SK-N-SH (cell line): ENCODE measurements around the gene PFKM. TPM values are rescaled to one million over a fixed set of nuclear protein-coding genes. Genes with fewer than 3 reads are reported as not detected.
A peak's percentile ranks its signal among the peaks of the same experiment; 100 is the strongest.

Experiments used
- CTCF ChIA-PET: fragments of 300-600, 350-600 bp; formaldehyde crosslinking; extraction: SDS; loops from one replicate; lab custom pipeline; 2021; lab: Yijun Ruan, JAX
- POLR2A ChIA-PET: fragments of 350-600 bp; sonication (Branson Sonifier 250); formaldehyde crosslinking; extraction: SDS; loops from one replicate; lab custom pipeline; 2020; ENCODE audit warnings: antibody characterized with exemption, inconsistent platforms; lab: Yijun Ruan, JAX
- DNase-seq: peaks from one replicate; pipeline ENCODE4 v3.0.0; 2012
- H2AFZ ChIP-seq: fragments of 200-600 bp; sonication (generic); 2 replicates; pipeline ENCODE4 v1.8.1; 2016; ENCODE audit warnings: antibody characterized with exemption, mild to moderate bottlenecking, low read depth
- H3F3A ChIP-seq: fragments of 200-600 bp; sonication (generic); replicated peaks from 2 replicates; pipeline ENCODE3; 2016; ENCODE audit warnings: antibody characterized with exemption, mild to moderate bottlenecking; ENCODE audit not compliant: insufficient read depth
- H3K27ac ChIP-seq, 2 experiments: fragments of 200-500 bp in 1 of 2; fragments of 200-600 bp in 1 of 2; sonication (Bioruptor generic) in 1 of 2; sonication (generic), shearing (Covaris generic) in 1 of 2; 2 replicates each; pipeline versions ENCODE4 v1.5.1 to v1.6.1; 2014 to 2016; ENCODE audit warnings: low read depth in 2 of 2, inconsistent platforms in 1 of 2, low read length in 1 of 2, mild to moderate bottlenecking in 1 of 2, mixed read lengths in 1 of 2
- H3K27me3 ChIP-seq: fragments of 200-600 bp; sonication (generic), shearing (Covaris generic); 2 replicates; pipeline ENCODE4 v1.6.1; 2016; ENCODE audit warnings: mixed run types; ENCODE audit not compliant: insufficient read depth
- H3K36me3 ChIP-seq, 2 experiments: fragments of 200-500 bp in 1 of 2; fragments of 200-600 bp in 1 of 2; sonication (Bioruptor generic) in 1 of 2; sonication (generic) in 1 of 2; replicated peaks in 1 of 2; 2 replicates each; pipeline versions ENCODE3 to v1.5.1; 2014 to 2016; ENCODE audit warnings: low read length in 1 of 2, mild to moderate bottlenecking in 1 of 2; ENCODE audit not compliant: insufficient read depth in 2 of 2, control insufficient read depth in 1 of 2
- H3K4me1 ChIP-seq, 2 experiments: fragments of 200-500 bp in 1 of 2; fragments of 200-600 bp in 1 of 2; sonication (Bioruptor generic) in 1 of 2; sonication (generic), shearing (Covaris generic) in 1 of 2; 2 replicates each; pipeline versions ENCODE4 v1.5.1 to v1.6.1; 2014 to 2016; ENCODE audit warnings: low read depth in 1 of 2, low read length in 1 of 2, mixed run types in 1 of 2; ENCODE audit not compliant: insufficient read depth in 2 of 2, control insufficient read depth in 1 of 2
- H3K4me2 ChIP-seq: fragments of 200-600 bp; sonication (generic), shearing (Covaris generic); 2 replicates; pipeline ENCODE4 v1.6.1; 2017; ENCODE audit warnings: mixed run types
- H3K4me3 ChIP-seq, 2 experiments: fragments of 200-500 bp in 1 of 2; fragments of 200-600 bp in 1 of 2; sonication (Bioruptor generic) in 1 of 2; sonication (generic), shearing (Covaris generic) in 1 of 2; 2 replicates each; pipeline versions ENCODE4 v1.5.1 to v1.8.1; 2014 to 2016; ENCODE audit warnings: low read depth in 2 of 2, inconsistent platforms in 1 of 2, low read length in 1 of 2, mild to moderate bottlenecking in 1 of 2, mixed read lengths in 1 of 2, moderate library complexity in 1 of 2
- H3K79me2 ChIP-seq: fragments of 200-600 bp; sonication (generic); 2 replicates; pipeline ENCODE4 v1.8.1; 2017; ENCODE audit warnings: mild to moderate bottlenecking; ENCODE audit not compliant: insufficient read depth
- H3K9ac ChIP-seq: fragments of 200-600 bp; sonication (generic); 2 replicates; pipeline ENCODE4 v1.6.1; 2017; ENCODE audit warnings: mixed run types
- H3K9me2 ChIP-seq: fragments of 200-600 bp; sonication (generic); 2 replicates; pipeline ENCODE4 v1.6.1; 2017; ENCODE audit warnings: mixed run types
- H3K9me3 ChIP-seq: fragments of 200-600 bp; sonication (generic); 2 replicates; pipeline ENCODE4 v1.6.1; 2017; ENCODE audit warnings: mixed run types, mild to moderate bottlenecking, moderate library complexity
- H4K20me1 ChIP-seq: fragments of 200-600 bp; sonication (generic); 2 replicates; pipeline ENCODE4 v1.6.1; 2017; ENCODE audit warnings: mild to moderate bottlenecking, mixed run types; ENCODE audit not compliant: insufficient read depth
- CHD2 ChIP-seq: fragments of 150-350 bp; IDR thresholded peaks from 2 replicates; pipeline ENCODE4 v1.6.1; 2018; ENCODE audit warnings: low read length; ENCODE audit not compliant: partially characterized antibody
- EP300 ChIP-seq, 2 experiments: IDR thresholded peaks; 2 replicates each; pipeline versions ENCODE4 v1.4.0 to v1.6.1; 2012; ENCODE audit warnings: borderline replicate concordance in 1 of 2, low read depth in 1 of 2, low read length in 1 of 2
- FOXJ3 ChIP-seq: sonication (generic); formaldehyde crosslinking; IDR thresholded peaks from 2 replicates; pipeline ENCODE4 v1.5.1; 2020; ENCODE audit warnings: mild to moderate bottlenecking, missing genetic modification reagents
- GABPA ChIP-seq: IDR thresholded peaks from 2 replicates; pipeline ENCODE4 v1.4.0; 2012; ENCODE audit warnings: low read depth, mild to moderate bottlenecking
- GATA2 ChIP-seq: sonication (generic); formaldehyde crosslinking; IDR thresholded peaks from 2 replicates; pipeline ENCODE4 v1.5.0; 2020; ENCODE audit warnings: mild to moderate bottlenecking, missing genetic modification reagents
- JUND ChIP-seq: IDR thresholded peaks from 2 replicates; pipeline ENCODE4 v1.4.0; 2012
- MAX ChIP-seq: IDR thresholded peaks from 2 replicates; pipeline ENCODE4 v1.4.0; 2012; ENCODE audit warnings: low read depth
- NRF1 ChIP-seq: IDR thresholded peaks from 2 replicates; pipeline ENCODE4 v1.6.1; 2012; ENCODE audit warnings: low read depth, mild to moderate bottlenecking, low read length
- POLR2AphosphoS5 ChIP-seq: IDR thresholded peaks from 2 replicates; pipeline ENCODE4 v1.6.1; 2012; ENCODE audit warnings: low read depth, low read length
- RCOR1 ChIP-seq: fragments of 150-350 bp; IDR thresholded peaks from 2 replicates; pipeline ENCODE4 v1.6.1; 2017; ENCODE audit warnings: antibody characterized with exemption, low read length
- RFX5 ChIP-seq: IDR thresholded peaks from 2 replicates; pipeline ENCODE4 v1.6.1; 2012; ENCODE audit warnings: mild to moderate bottlenecking, improper control_type of control experiment, low read length
- RXRA ChIP-seq: IDR thresholded peaks from 2 replicates; pipeline ENCODE4 v1.4.0; 2012; ENCODE audit warnings: low read depth, mild to moderate bottlenecking, borderline replicate concordance
- SIN3A ChIP-seq: IDR thresholded peaks from 2 replicates; pipeline ENCODE4 v1.6.1; 2012; ENCODE audit warnings: low read depth, mild to moderate bottlenecking, low read length, moderate library complexity, borderline replicate concordance
- SMC3 ChIP-seq: IDR thresholded peaks from 2 replicates; pipeline ENCODE4 v1.6.1; 2012; ENCODE audit warnings: low read depth, low read length, improper control_type of control experiment
- TCF12 ChIP-seq: IDR thresholded peaks from 2 replicates; pipeline ENCODE4 v1.4.0; 2012
- TEAD4 ChIP-seq: IDR thresholded peaks from 2 replicates; pipeline ENCODE4 v1.4.0; 2012; ENCODE audit warnings: mild to moderate bottlenecking, borderline replicate concordance; ENCODE audit not compliant: insufficient read depth
- USF1 ChIP-seq: IDR thresholded peaks from 2 replicates; pipeline ENCODE4 v1.4.0; 2012; ENCODE audit warnings: low read depth, borderline replicate concordance
- USF2 ChIP-seq: fragments of 150-350 bp; IDR thresholded peaks from 2 replicates; pipeline ENCODE4 v1.6.1; 2017; ENCODE audit warnings: antibody characterized with exemption, low read length, low read depth, borderline replicate concordance
- WGBS: methylation state at CpG from one replicate; pipeline ENCODE4 v1.1.6; 2017; ENCODE audit warnings: low lambda C conversion rate; 5-methylcytosine and 5-hydroxymethylcytosine counted together
- polyA plus RNA-seq, 3 experiments: library from polyadenylated mRNA; depleted of rRNA; stranded (reverse); fragments of >200 nt; gene quantifications; 2 replicates each; pipeline ENCODE4 v1.2.3, GENCODE V29; 2012
- TF ChIP-seq, protein P1 (sequence below): fragments of 200-600 bp; sonication (generic); IDR thresholded peaks from 2 replicates; pipeline ENCODE4 v1.6.1; 2017; ENCODE audit warnings: antibody characterized with exemption, mild to moderate bottlenecking, moderate library complexity

PFKM gene
- polyA plus RNA-seq, 1 of the 3 experiments (the other 2 are of a cell fraction) = 85.0 TPM

GRCh38 chr12:48104531-48104930 lies 14.6 kb upstream of the PFKM start:
- Histone ChIP-seq H3K36me3 (peaks cover 0 to 13% of the 10 kb centered on the region in 2 experiments), H3K9ac (peak overlapping the region; percentile 84; the same call in 1 of the 2 replicates), H3K79me2 (peaks cover 65% of the 10 kb centered on the region), H3K9me3 (no peaks in the 10 kb centered on the region), H3K4me1 (peaks cover 10 to 13% of the 10 kb centered on the region in 2 experiments; a peak in 3 of 4 replicates), H3K27ac (no peak overlapping the region; a peak in 2 of 4 replicates), H2AFZ (no peak overlapping the region), H3K9me2 (no peaks in the 10 kb centered on the region), H3K4me2 (peak overlapping the region; percentile 78), H3K27me3 (no peaks in the 10 kb centered on the region), H3F3A (peaks cover 6% of the 10 kb centered on the region), H4K20me1 (no peaks in the 10 kb centered on the region), H3K4me3 (peak overlapping the region; percentile 85 to 98)
- CTCF ChIA-PET = interaction anchor here (1.2 to 1.6 kb wide), 2 partner anchors 15 to 61 kb away, joined by 3 to 4 read pairs; no protein-coding TSS in a partner anchor
- POLR2A ChIA-PET = interaction anchor here (1.7 to 2.0 kb wide), 2 partner anchors 15 to 37 kb away, joined by 5 to 8 read pairs; partner anchors contain the start of gene PFKM
- 67% methylated on average over 4 of the region's 4 CpGs for WGBS
- TF ChIP-seq USF2 (no peak), GATA2 (CRISPR knock-in tag) (no peak), SMC3 (no peak), RCOR1 (no peak), FOXJ3 (CRISPR knock-in tag) (no peak), RXRA (no peak), POLR2AphosphoS5 (no peak), CHD2 (no peak), GABPA (no peak), USF1 (no peak), EP300 (IDR thresholded peaks at IDR 0.05; ENCODE audit: borderline replicate concordance in 1 of 2, low read depth in 1 of 2, low read length in 1 of 2) (no peak), NRF1 (no peak), TCF12 (no peak), RFX5 (no peak), TEAD4 (no peak), SIN3A (no peak), JUND (no peak), MAX (no peak)
- TF ChIP-seq, protein P1, sequence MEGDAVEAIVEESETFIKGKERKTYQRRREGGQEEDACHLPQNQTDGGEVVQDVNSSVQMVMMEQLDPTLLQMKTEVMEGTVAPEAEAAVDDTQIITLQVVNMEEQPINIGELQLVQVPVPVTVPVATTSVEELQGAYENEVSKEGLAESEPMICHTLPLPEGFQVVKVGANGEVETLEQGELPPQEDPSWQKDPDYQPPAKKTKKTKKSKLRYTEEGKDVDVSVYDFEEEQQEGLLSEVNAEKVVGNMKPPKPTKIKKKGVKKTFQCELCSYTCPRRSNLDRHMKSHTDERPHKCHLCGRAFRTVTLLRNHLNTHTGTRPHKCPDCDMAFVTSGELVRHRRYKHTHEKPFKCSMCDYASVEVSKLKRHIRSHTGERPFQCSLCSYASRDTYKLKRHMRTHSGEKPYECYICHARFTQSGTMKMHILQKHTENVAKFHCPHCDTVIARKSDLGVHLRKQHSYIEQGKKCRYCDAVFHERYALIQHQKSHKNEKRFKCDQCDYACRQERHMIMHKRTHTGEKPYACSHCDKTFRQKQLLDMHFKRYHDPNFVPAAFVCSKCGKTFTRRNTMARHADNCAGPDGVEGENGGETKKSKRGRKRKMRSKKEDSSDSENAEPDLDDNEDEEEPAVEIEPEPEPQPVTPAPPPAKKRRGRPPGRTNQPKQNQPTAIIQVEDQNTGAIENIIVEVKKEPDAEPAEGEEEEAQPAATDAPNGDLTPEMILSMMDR = no peak
- DNase-seq = no peak
